K562 (cell line): ENCODE results near the gene WDR18. TPM values are rescaled to one million over a fixed set of nuclear protein-coding genes. Genes with fewer than 3 reads are reported as not detected.

Source experiments
- ARNT ChIP-seq, 2 experiments: fragments of 450-650 bp; IDR thresholded peaks; 2 replicates each; pipeline ENCODE4 v1.6.1; 2016; ENCODE audit warnings: mild to moderate bottlenecking in 1 of 2
- IFI16 ChIP-seq: fragments of 250-450 bp; sonication (Bioruptor Pico); IDR thresholded peaks from 2 replicates; pipeline ENCODE4 v2.1.2; 2022; ENCODE audit warnings: mild to moderate bottlenecking, inconsistent platforms
- MEIS2 ChIP-seq: fragments of 450-650 bp; IDR thresholded peaks from 2 replicates; pipeline ENCODE4 v1.6.1; 2014; ENCODE audit warnings: mild to moderate bottlenecking; ENCODE audit not compliant: partially characterized antibody
- MGA ChIP-seq: fragments of 450-650 bp; IDR thresholded peaks from 2 replicates; pipeline ENCODE4 v1.6.1; 2016; ENCODE audit warnings: mild to moderate bottlenecking, moderate library complexity
- ZNF41 ChIP-seq: fragments of 250-450 bp; sonication (Bioruptor Pico); conservative IDR thresholded peaks from 2 replicates; pipeline ENCODE4 v1.4.0; 2020; ENCODE audit warnings: mild to moderate bottlenecking
- polyA plus RNA-seq, 8 experiments: library from polyadenylated mRNA; depleted of rRNA in 4 of 8; stranded (reverse) in 5 of 8; unstranded in 3 of 8; fragments of >200 nt; fragmentation: Nextera tagmentation in 2 of 8; fragmentation: Illumina TruSeq in 1 of 8; extraction: Ambion mirVana in 2 of 8; extraction: Trizol in 1 of 8; gene quantifications; 2 replicates each; pipeline versions ENCODE4 v1.2.1 to v1.2.3, GENCODE V29; 2011 to 2014; ENCODE audit warnings: inconsistent platforms in 1 of 8, missing spikeins in 1 of 8
- total RNA-seq, 7 experiments: library from RNA; depleted of rRNA in 6 of 7; stranded (reverse); fragments of >200 nt in 6 of 7; fragmentation: Illumina TruSeq in 2 of 7; extraction: Trizol in 2 of 7; gene quantifications; 2 replicates each; pipeline versions ENCODE4 v1.2.1 to v1.2.3, GENCODE V29; 2011 to 2021; ENCODE audit warnings: low replicate concordance in 1 of 7
- TF ChIP-seq, protein P1 (sequence below), 2 experiments: fragments of 450-650 bp; IDR thresholded peaks; 2 replicates each; pipeline ENCODE4 v1.6.1; 2016; ENCODE audit warnings: mild to moderate bottlenecking in 2 of 2, borderline replicate concordance in 1 of 2, low read depth in 1 of 2, moderate library complexity in 1 of 2

The WDR18 gene
- total and polyA plus RNA-seq, 9 of the 15 experiments (the other 6 are each of a cell fraction or from before 2014, with no cell fraction given): 0.65 to 181 (median 30.1) TPM

DNA sequence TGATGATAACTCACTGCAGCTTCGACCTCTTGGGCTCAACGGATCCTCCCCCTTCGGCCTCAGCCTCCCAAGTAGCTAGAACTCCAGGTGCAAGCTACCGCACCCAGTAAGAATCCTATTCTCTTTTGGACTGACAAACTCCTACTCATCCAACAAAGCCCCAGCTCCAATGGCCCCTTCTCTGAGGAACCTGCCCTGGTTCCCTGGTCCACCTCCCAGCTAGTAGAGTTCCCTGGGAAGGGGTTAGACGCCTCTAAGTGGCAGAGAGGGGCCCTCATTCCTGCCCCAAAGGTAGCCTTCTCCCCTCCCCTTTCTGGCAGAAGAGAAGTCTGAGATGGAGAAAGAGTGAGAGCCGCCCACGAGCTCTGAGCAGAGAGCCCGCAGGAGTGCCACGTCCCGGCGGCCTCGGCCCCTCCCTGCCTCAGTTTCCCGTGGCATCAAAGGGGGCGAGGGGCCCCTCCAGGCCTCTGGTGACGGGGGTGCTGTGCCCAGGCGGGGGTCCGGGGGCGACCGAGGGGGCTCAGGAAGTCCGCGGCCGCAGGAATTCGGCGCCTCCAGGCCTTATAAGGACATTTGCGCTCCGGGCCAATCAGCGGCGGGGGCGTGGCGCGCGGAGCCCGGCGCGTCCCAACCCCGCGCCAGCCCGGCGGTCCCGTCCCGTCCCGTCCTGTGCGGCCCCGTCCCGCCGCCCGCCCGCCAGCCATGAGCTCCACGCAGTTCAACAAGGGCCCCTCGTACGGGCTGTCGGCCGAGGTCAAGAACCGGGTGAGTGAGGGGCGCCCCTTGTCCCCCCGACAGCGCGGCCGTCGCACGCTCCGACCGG, 42.0 kb downstream of the WDR18 start, which contains the start of gene CNN2 (continued):
- TF ChIP-seq, protein P1, sequence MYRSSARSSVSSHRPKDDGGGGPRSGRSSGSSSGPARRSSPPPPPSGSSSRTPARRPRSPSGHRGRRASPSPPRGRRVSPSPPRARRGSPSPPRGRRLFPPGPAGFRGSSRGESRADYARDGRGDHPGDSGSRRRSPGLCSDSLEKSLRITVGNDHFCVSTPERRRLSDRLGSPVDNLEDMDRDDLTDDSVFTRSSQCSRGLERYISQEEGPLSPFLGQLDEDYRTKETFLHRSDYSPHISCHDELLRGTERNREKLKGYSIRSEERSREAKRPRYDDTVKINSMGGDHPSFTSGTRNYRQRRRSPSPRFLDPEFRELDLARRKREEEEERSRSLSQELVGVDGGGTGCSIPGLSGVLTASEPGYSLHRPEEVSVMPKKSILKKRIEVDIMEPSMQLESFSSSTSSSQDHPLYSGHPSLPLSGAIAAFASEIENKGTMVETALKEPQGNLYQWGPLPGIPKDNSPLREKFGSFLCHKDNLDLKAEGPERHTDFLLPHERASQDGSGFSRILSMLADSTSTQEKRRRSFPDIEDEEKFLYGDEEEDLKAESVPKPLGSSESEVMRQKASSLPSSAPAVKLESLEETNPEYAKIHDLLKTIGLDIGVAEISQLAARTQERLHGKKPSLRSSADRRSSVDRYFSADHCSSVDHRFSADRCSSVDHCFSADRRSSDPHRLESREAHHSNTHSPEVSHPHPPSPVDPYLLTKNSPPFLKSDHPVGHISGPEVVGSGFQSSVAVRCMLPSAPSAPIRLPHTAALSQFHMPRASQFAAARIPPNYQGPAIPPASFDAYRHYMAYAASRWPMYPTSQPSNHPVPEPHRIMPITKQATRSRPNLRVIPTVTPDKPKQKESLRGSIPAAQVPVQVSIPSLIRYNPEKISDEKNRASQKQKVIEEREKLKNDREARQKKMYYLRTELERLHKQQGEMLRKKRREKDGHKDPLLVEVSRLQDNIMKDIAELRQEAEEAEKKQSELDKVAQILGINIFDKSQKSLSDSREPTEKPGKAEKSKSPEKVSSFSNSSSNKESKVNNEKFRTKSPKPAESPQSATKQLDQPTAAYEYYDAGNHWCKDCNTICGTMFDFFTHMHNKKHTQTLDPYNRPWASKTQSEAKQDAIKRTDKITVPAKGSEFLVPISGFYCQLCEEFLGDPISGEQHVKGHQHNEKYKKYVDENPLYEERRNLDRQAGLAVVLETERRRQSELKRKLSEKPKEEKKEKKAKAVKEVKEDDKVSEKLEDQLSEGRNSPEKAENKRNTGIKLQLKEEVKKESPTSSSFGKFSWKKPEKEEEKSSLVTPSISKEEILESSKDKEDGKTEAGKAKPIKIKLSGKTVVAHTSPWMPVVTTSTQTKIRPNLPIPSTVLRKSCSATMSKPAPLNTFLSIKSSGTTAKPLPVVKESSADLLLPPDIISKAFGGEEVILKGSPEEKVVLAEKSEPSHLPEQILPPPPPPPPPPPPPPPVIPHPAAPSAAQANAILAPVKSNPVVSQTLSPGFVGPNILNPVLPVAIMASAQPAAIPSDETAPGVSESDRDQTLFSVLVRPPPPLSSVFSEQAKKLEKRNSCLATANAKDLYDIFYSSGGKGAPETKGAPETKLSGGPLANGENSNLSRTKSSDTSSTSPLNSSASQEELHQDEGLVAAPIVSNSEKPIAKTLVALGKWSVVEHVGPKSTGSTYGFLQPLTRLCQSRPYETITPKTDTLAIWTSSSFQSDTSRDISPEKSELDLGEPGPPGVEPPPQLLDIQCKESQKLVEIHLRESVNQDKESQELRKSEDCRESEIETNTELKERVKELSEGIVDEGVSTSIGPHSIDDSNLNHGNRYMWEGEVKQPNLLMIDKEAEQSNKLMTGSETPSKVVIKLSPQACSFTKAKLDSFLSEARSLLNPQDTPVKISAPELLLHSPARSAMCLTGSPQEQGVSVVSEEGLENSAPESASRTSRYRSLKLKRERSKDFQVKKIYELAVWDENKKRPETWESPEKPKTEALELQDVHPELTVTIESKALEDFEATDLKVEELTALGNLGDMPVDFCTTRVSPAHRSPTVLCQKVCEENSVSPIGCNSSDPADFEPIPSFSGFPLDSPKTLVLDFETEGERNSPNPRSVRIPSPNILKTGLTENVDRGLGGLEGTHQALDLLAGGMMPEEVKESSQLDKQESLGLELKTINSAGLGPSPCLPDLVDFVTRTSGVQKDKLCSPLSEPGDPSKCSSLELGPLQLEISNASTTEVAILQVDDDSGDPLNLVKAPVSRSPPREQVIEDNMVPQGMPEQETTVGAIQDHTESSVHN (IDR thresholded peaks at IDR 0.05; ENCODE audit: borderline replicate concordance in 1 of 2, low read depth in 1 of 2): no peak
- TF ChIP-seq ZNF41 (CRISPR knock-in tag): no peak
- no peak for TF ChIP-seq IFI16 (CRISPR knock-in tag)
- no peak for TF ChIP-seq ARNT (IDR thresholded peaks at IDR 0.05)
- peak; percentile 26; the same call in 1 of the 2 replicates for TF ChIP-seq MGA
- no peak for TF ChIP-seq MEIS2
